WERI-Rb-1 (cell line): Measurements from ENCODE around the gene DNM3.
A peak's percentile ranks its signal among the peaks of the same experiment; 100 is the strongest.

Source experiments
- DNase-seq: peaks from one replicate; pipeline ENCODE4 v3.0.0-alpha.2; 2020
- H3K27ac ChIP-seq: fragments of 250-450 bp; sonication (Bioruptor Pico); 2 replicates; pipeline ENCODE4 v1.5.1; 2020; ENCODE audit warnings: mild to moderate bottlenecking, moderate library complexity
- H3K27me3 ChIP-seq: fragments of 250-450 bp; sonication (Bioruptor Pico); 2 replicates; pipeline ENCODE4 v1.5.1; 2021; ENCODE audit warnings: mild to moderate bottlenecking, low read depth, moderate library complexity; ENCODE audit not compliant: insufficient read depth, severe bottlenecking
- H3K36me3 ChIP-seq: fragments of 250-450 bp; sonication (Bioruptor Pico); 2 replicates; pipeline ENCODE4 v1.5.1; 2020; ENCODE audit warnings: mild to moderate bottlenecking, moderate library complexity
- H3K4me3 ChIP-seq: 2 replicates; pipeline ENCODE4 v1.5.1; 2011; ENCODE audit warnings: low read depth, mild to moderate bottlenecking, control low read depth, low read length
- H3K9me3 ChIP-seq: fragments of 250-450 bp; sonication (Bioruptor Pico); 2 replicates; pipeline ENCODE4 v1.5.1; 2021; ENCODE audit warnings: mild to moderate bottlenecking, moderate library complexity; ENCODE audit not compliant: severe bottlenecking
- CTCF ChIP-seq: IDR thresholded peaks from 2 replicates; pipeline ENCODE4 v1.5.1; 2011; ENCODE audit warnings: low read depth, mild to moderate bottlenecking, control low read depth, inconsistent platforms, low read length

DNM3 gene

GRCh38 chr1:172084876-172085275 lies 243.6 kb downstream of the DNM3 start:
- Histone ChIP-seq H3K36me3 (no peaks in the 10 kb centered on the region), H3K27ac (no peak overlapping the region), H3K4me3 (no peak overlapping the region), H3K27me3 (no peaks in the 10 kb centered on the region), H3K9me3 (no peaks in the 10 kb centered on the region)
- no peak for TF ChIP-seq CTCF
- no peak for DNase-seq

GRCh38 chr1:172085317-172085716 lies 244.0 kb downstream of the DNM3 start:
- no peak for DNase-seq
- Histone ChIP-seq H3K9me3 (no peaks in the 10 kb centered on the region), H3K27ac (no peak overlapping the region), H3K27me3 (no peaks in the 10 kb centered on the region), H3K4me3 (no peak overlapping the region), H3K36me3 (no peaks in the 10 kb centered on the region)
- no peak for TF ChIP-seq CTCF

GRCh38 chr1:172086137-172086536 lies 244.8 kb downstream of the DNM3 start:
- Histone ChIP-seq H3K27ac (no peak overlapping the region), H3K36me3 (no peaks in the 10 kb centered on the region), H3K27me3 (no peaks in the 10 kb centered on the region), H3K9me3 (no peaks in the 10 kb centered on the region), H3K4me3 (no peak overlapping the region)
- no peak for DNase-seq
- TF ChIP-seq CTCF = no peak

GRCh38 chr1:172088256-172088655 lies 247.0 kb downstream of the DNM3 start:
- Histone ChIP-seq H3K27ac (no peak overlapping the region), H3K9me3 (no peaks in the 10 kb centered on the region), H3K36me3 (no peaks in the 10 kb centered on the region), H3K27me3 (no peaks in the 10 kb centered on the region), H3K4me3 (no peak overlapping the region)
- TF ChIP-seq CTCF = no peak
- no peak for DNase-seq

- Histone ChIP-seq H3K27me3 (no peaks in the 10 kb centered on the region), H3K36me3 (no peaks in the 10 kb centered on the region), H3K4me3 (no peak overlapping the region), H3K27ac (no peak overlapping the region), H3K9me3 (no peaks in the 10 kb centered on the region)
- peak; percentile 35 for DNase-seq
- TF ChIP-seq CTCF = peak; percentile 73
Observed at GRCh38 chr1:172089768-172090510, 248.6 kb downstream of the DNM3 start.

- Histone ChIP-seq H3K27me3 (no peaks in the 10 kb centered on the region), H3K36me3 (no peaks in the 10 kb centered on the region), H3K27ac (no peak overlapping the region), H3K9me3 (no peaks in the 10 kb centered on the region), H3K4me3 (no peak overlapping the region)
- DNase-seq = no peak
- TF ChIP-seq CTCF = no peak
Observed at GRCh38 chr1:172090511-172090817, 249.2 kb downstream of the DNM3 start.
